GM19395 (cell line): ENCODE data around the gene ATL1.

Source experiments
- ATAC-seq: cut with Tn5 transposase; IDR thresholded peaks from one replicate; pipeline ENCODE4 v1.9.1; 2021; ENCODE audit warnings: mild to moderate bottlenecking, moderate library complexity; ENCODE audit not compliant: unreplicated experiment

Gene ATL1

GRCh38 chr14:50559990-50560930 is at the start of gene ATL1:
Gene ATL1, plus strand, starts transcription at chr14:50560145. Its CDS starts 121 bp downstream, at chr14:50560266.
- no peak for ATAC-seq

GRCh38 chr14:50510157-50510556 is 49.8 kb upstream of the ATL1 start:
- ATAC-seq = no peak

- no peak for ATAC-seq
Observed at GRCh38 chr14:50512463-50512862, 47.5 kb upstream of the ATL1 start.

- ATAC-seq = no peak
Observed at GRCh38 chr14:50516091-50516490, 43.9 kb upstream of the ATL1 start.

- peak; percentile 73 for ATAC-seq
Observed at GRCh38 chr14:50520947-50521815, 38.8 kb upstream of the ATL1 start.

- peak; percentile 73 for ATAC-seq
Observed at GRCh38 chr14:50521912-50522341, 38.0 kb upstream of the ATL1 start.

GRCh38 chr14:50523271-50524041 is 36.5 kb upstream of the ATL1 start:
- no peak for ATAC-seq

- peak; percentile 38 for ATAC-seq
Observed at GRCh38 chr14:50524060-50524459, 35.9 kb upstream of the ATL1 start.

GRCh38 chr14:50524731-50525515 is 35.0 kb upstream of the ATL1 start:
- ATAC-seq = no peak

- ATAC-seq = no peak
Observed at GRCh38 chr14:50528000-50528399, 31.9 kb upstream of the ATL1 start.

GRCh38 chr14:50529288-50530179 is 30.4 kb upstream of the ATL1 start:
- ATAC-seq = no peak

- no peak for ATAC-seq
Observed at GRCh38 chr14:50530358-50530757, 29.6 kb upstream of the ATL1 start.

GRCh38 chr14:50530794-50531365 is 29.1 kb upstream of the ATL1 start:
- no peak for ATAC-seq

GRCh38 chr14:50531595-50532501 is 28.1 kb upstream of the ATL1 start:
- ATAC-seq = peak; percentile 27

- peak; percentile 92 for ATAC-seq
Observed at GRCh38 chr14:50532502-50533240, 27.3 kb upstream of the ATL1 start, which contains the start of gene MAP4K5. Gene MAP4K5, minus strand, starts transcription at chr14:50532569. Its CDS starts 520 bp downstream, at chr14:50532049.

- ATAC-seq = peak; percentile 33
Observed at GRCh38 chr14:50533241-50533705, 26.7 kb upstream of the ATL1 start.

- no peak for ATAC-seq
Observed at GRCh38 chr14:50533806-50534205, 26.1 kb upstream of the ATL1 start.
